HG02970 (cell line): Measurements from ENCODE around the gene NCAPD2.

ENCODE experiments used
- ATAC-seq: cut with Tn5 transposase; IDR thresholded peaks from one replicate; pipeline ENCODE4 v1.9.1; 2021; ENCODE audit warnings: mild to moderate bottlenecking, moderate library complexity, moderate number of reproducible peaks; ENCODE audit not compliant: unreplicated experiment, low FRiP score

NCAPD2 gene

DNA sequence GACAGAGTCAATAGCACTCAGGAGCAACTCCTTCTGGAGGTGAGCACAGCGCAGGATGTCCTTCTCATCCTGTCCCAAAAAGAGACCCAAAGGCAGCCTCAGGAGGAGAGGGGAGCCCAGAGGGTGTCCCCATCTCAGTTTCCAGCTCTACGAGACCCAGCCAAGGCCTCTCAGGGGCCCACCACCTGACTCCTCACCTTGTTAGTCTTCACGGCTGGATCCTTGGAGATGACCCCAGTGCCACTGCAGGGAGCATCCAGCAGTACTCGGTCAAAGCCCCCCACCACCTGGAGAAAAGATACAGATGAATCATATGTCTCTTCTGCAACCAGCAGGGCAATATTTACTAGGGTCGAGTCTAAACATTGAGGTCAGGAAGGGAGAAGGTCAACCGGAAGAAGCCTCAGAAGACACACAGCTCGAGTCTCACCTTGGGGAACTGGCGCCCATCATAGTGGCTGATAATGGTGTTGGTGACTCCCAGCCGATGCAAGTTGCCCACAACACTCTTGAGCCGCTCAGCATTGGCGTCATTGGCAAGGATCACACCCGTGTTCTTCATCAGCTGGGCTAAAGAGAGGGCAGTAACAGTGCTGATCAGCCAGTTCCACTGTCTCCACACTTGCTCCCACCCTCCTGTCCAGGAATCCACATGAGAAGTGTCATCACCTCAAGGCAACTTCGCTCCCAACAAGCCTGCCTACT lies 66.8 kb downstream of the NCAPD2 start:
- ATAC-seq = no peak

DNA sequence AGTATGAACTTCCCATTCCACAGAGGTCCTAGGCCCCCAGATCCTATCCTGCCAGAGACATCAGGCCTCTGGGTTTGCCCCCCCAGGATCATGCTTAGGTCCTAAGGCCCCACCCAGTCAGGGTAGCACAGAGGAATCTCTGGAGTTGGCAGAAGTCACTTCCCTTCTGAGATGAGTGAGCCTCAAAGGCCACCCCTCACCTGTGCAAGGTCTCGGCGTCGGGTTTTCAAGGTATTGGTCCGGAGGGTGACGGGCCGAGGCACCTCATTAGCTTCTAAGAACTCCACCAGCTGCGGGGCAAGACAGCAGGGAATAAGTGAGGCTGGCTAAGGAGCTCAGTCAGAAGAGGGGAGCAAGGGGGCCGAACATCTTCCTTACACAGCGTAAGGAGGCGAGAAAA lies 69.0 kb downstream of the NCAPD2 start:
- ATAC-seq = no peak

DNA sequence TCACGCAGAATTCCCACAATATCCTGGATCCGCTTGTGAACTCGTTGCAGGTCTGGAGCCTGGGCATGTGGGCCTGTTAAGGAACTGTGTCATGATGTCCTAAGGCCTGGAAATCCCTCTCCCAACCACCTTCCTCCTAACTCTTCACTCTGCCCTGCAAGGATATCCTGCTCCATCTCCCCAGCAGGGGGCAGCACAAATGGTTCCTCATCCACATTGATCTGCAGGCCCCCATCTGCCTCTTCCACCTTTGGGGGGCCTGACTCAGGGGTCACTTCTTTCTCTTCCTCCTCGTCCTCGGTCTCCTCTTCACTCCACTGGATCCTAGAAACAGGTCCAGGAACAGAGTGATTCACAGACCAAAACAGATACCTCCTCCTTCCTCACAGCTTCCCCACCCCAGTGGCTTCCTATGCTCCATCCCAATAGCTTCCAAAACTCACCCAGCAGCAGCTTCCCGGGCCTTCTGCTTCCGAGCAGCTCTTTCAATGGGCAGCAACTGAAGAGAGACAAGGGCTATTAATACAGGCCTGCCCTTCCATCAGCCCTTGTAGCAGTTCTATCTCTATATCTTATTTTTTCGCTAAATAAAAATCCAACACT lies 69.6 kb downstream of the NCAPD2 start:
- no peak for ATAC-seq

DNA sequence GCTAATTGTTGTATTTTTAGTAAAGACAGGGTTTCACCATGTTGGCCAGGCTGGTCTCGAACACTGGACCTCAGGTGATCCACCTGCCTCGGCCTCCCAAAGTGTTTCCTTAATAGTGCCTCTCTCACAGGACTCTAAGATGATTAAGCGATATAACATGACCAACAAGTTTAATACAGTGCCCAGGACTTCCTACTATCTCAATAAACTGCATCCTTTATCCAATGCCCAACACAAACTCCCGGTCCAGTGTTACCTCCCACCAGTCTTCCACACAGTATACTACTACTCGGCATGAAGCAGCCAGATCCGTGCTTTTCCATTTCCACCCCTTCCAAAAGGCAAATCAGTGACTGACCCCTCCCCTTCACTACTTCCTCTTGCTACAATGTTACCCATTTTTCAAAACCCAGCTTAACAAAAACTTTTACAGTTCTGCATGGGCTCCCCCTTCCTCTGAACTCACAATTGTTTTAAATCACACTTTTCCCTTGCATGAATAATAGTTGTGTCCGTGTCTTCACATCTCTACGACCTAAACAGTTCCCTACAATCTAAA lies 73.3 kb downstream of the NCAPD2 start:
- ATAC-seq = no peak

DNA sequence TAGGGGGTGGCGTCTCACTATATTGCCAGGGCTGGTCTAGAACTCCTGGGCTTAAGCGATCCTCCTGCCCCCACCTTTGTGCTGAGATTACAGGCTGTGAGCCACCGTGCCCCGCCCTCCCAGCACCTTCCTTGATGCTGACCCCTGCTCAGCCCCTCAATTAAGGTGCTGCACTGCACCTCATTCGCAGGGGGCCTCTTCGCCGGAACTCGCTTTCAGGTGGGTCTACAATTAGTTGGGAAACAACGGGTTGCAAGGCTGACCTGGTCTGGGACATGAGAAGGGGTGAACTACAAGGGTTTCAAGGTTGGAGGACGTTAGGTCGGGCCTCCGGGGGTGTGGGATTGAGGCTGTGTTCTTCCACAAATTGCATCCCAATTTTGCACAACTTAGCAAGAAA lies 75.4 kb downstream of the NCAPD2 start:
- no peak for ATAC-seq

DNA sequence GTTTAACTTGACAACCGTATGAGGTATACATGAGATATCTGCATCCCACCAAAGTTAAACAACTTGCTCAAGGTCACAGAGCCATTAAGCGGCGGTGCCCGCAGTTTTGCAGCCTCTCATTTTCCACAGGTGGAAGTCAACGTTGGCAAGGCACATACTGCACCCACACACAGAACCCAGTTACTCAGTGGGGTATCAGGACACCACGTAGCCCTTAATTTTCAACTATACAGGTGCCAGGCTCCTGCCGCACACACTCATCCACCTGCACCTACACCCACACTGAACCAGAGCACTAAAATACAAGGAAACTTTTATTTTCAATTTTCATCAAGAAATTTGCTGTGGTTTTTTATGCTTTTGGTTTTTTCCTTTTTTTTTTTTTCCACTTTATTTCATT lies 75.9 kb downstream of the NCAPD2 start:
- ATAC-seq = no peak

DNA sequence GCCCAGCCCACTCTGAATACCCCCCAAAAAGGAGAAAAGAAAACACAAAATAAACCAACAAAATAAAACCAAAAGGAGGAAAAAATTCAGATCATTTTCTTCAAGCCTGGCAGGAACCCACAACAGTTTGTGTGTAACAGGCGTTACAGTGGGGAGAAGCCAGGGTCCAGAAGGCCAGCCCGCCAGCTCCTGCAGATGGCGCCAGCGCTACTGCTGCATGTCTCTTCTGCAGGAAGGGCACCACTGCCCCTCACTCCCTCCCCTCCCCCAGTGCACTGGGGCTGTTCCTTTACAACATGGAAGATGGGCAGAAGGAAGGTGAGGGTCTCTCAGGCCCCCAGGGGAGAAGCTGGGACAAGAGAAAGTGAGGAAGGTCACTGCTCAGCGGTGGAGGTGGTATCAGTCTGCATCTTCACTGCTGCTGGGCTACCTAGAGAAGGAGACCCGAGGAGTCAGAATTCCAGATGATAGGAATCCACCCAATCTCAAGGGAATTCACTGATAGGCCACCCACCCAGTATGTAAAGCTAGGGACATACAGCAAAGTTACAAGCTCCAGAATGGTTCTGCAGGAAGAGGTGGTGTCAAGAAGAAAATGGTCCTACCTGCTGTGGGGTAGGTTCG lies 76.5 kb downstream of the NCAPD2 start:
- ATAC-seq = no peak

DNA sequence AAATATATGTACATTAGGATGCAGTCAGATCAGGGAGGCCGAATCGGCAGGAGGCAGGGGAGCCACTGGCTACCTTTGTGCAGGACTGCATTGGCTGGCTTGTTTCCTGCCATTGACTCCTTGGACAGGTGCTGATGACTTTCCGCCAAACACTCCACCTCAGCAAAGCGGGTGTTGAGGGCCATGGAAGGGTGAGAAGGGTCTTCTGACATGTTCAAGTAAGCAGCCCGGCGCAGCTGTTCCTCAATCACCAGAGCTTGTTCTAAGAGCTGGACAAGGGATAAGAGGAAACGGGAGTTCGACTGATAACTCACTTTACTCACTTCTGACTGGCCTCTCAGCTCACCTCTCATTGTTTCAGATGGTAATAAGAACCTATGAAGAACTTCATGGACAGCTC lies 79.1 kb downstream of the NCAPD2 start:
- ATAC-seq = no peak

DNA sequence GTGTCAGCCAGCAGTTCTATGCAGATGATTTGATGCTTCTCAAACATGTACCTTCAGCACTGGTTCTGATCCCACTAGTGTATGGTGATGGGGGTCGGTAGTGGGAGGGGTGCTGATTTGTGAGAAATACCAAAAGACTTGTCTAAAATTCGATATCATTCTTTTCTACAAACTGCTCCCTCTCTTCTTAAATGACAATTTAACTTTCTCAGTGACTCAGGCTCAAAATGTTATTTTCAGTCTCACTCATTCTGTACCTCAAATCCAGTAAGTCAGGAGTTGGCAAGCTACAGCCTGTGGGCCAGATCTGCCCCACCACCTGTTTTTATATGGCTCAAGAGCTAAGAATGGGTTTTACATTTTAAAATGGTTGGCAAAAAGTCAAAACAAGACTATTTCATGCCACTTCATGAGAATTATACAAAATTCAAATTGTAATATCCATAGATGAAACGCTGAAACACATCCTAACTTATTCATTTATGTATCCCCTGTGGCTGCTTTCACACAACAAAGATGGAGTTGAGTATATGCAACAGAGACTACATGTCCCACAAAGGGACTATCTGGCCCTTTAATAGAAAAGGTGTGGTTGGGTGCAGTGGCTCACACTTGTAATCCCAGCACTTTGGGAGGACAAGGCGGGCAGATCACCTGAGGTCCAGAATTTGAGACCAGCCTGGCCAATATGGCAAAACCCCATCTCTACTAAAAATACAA lies 80.8 kb downstream of the NCAPD2 start:
- ATAC-seq = no peak

DNA sequence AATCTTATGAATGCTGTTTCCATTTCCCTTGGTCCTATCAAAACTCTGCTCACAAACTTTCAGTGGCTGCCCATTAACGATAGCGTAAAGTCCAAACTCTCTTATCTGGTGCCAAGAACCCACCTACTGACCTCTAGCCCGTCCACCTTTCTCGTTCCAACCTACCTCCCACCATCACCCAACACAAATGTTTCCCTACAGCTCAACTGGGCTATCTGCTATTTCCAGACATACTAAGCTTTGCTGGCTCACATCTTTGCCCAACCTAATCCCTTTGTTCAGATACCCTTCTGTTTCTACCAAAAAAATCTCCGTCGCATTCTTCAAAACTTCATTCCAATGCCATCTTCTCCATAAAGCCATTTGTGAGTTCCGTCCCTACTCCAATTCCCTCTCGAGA lies 81.7 kb downstream of the NCAPD2 start:
- no peak for ATAC-seq
